GM23338 (cell line): Measurements from ENCODE around the gene PEPD. TPM values are rescaled to one million over a fixed set of nuclear protein-coding genes. Genes with fewer than 3 reads are reported as not detected.

Experiments used
- ATAC-seq: fragments of 200-7000 bp; cut with Tn5 transposase; 3 replicates; pipeline ENCODE4 v1.9.1; 2020
- DNase-seq: peaks from one replicate; pipeline ENCODE4 v3.0.0-alpha.2; 2015; ENCODE audit warnings: low spot score
- H2AFZ ChIP-seq: fragments of 200-600 bp; sonication (generic); 2 replicates; pipeline ENCODE4 v1.8.0; 2016; ENCODE audit warnings: antibody characterized with exemption, mild to moderate bottlenecking, moderate library complexity
- H3F3A ChIP-seq: fragments of 200-600 bp; sonication (generic); replicated peaks from 2 replicates; pipeline ENCODE4 v1.8.0; 2017; ENCODE audit warnings: antibody characterized with exemption, mixed run types, low read depth
- H3K27ac ChIP-seq: fragments of 200-600 bp; sonication (generic); 2 replicates; pipeline ENCODE4 v1.6.1; 2016; ENCODE audit warnings: low read depth
- H3K27me3 ChIP-seq: fragments of 200-600 bp; sonication (generic); 2 replicates; pipeline ENCODE4 v1.8.0; 2016; ENCODE audit warnings: mild to moderate bottlenecking, mixed run types, moderate library complexity; ENCODE audit not compliant: insufficient read depth
- H3K36me3 ChIP-seq: fragments of 200-600 bp; sonication (generic); 2 replicates; pipeline ENCODE4 v1.8.0; 2016; ENCODE audit warnings: mild to moderate bottlenecking; ENCODE audit not compliant: insufficient read depth
- H3K4me1 ChIP-seq: fragments of 200-600 bp; sonication (generic); 2 replicates; pipeline ENCODE4 v1.8.0; 2016; ENCODE audit warnings: mild to moderate bottlenecking, moderate library complexity; ENCODE audit not compliant: insufficient read depth
- H3K4me2 ChIP-seq: fragments of 200-600 bp; sonication (generic); 2 replicates; pipeline ENCODE4 v1.7.1; 2017; ENCODE audit warnings: mixed run types
- H3K4me3 ChIP-seq: fragments of 200-600 bp; sonication (generic); 2 replicates; pipeline ENCODE4 v1.6.1; 2016; ENCODE audit warnings: mixed run types
- H3K79me2 ChIP-seq: fragments of 200-600 bp; sonication (generic); replicated peaks from 2 replicates; pipeline ENCODE4 v1.8.0; 2017; ENCODE audit warnings: mild to moderate bottlenecking; ENCODE audit not compliant: insufficient read depth
- H3K9me2 ChIP-seq: fragments of 200-600 bp; sonication (generic); 2 replicates; pipeline ENCODE4 v1.8.0; 2017; ENCODE audit not compliant: insufficient read depth
- H4K20me1 ChIP-seq: fragments of 200-600 bp; sonication (generic); replicated peaks from 2 replicates; pipeline ENCODE4 v1.8.0; 2017; ENCODE audit warnings: mild to moderate bottlenecking; ENCODE audit not compliant: insufficient read depth
- H3K27ac Mint-ChIP-seq: 2 replicates; pipeline ENCODE4 v1.8.0; 2020; ENCODE audit warnings: inconsistent platforms, mild to moderate bottlenecking, moderate library complexity, mixed read lengths
- H3K27me3 Mint-ChIP-seq: 3 replicates; pipeline ENCODE4 v1.8.0; 2022; ENCODE audit warnings: low read depth, mild to moderate bottlenecking, moderate library complexity, mixed read lengths, inconsistent platforms; ENCODE audit not compliant: insufficient read depth, poor library complexity
- H3K36me3 Mint-ChIP-seq: 3 replicates; pipeline ENCODE4 v1.8.0; 2021; ENCODE audit warnings: low read depth, mild to moderate bottlenecking, inconsistent platforms, moderate library complexity, mixed read lengths
- H3K4me1 Mint-ChIP-seq: 3 replicates; pipeline ENCODE4 v1.8.0; 2020; ENCODE audit warnings: mild to moderate bottlenecking, inconsistent platforms, mixed read lengths
- H3K4me3 Mint-ChIP-seq: 3 replicates; pipeline ENCODE4 v1.8.0; 2021; ENCODE audit warnings: moderate library complexity, mild to moderate bottlenecking, inconsistent platforms, mixed read lengths
- H3K9me3 Mint-ChIP-seq: 3 replicates; pipeline ENCODE4 v1.8.0; 2020; ENCODE audit warnings: moderate library complexity, mild to moderate bottlenecking, inconsistent platforms, mixed read lengths
- CREB1 ChIP-seq: fragments of 250-450 bp; sonication (Bioruptor Pico); IDR thresholded peaks from 2 replicates; pipeline ENCODE4 v1.5.0; 2020; ENCODE audit warnings: low read depth, mild to moderate bottlenecking, moderate library complexity
- EZH2 ChIP-seq: fragments of 200-600 bp; sonication (generic); IDR thresholded peaks from one replicate; pipeline ENCODE4 v1.8.0; 2017; ENCODE audit warnings: antibody characterized with exemption, mild to moderate bottlenecking, low read depth; ENCODE audit not compliant: unreplicated experiment
- EZH2phosphoT487 ChIP-seq: fragments of 200-600 bp; sonication (generic); IDR thresholded peaks from one replicate; pipeline ENCODE4 v1.8.1; 2018; ENCODE audit warnings: antibody characterized with exemption; ENCODE audit not compliant: unreplicated experiment
- JUNB ChIP-seq: IDR thresholded peaks from one replicate; pipeline ENCODE4 v1.6.1; 2016; ENCODE audit warnings: antibody characterized with exemption; ENCODE audit not compliant: unreplicated experiment
- NANOG ChIP-seq: IDR thresholded peaks from 2 replicates; pipeline ENCODE4 v1.6.1; 2016; ENCODE audit warnings: antibody characterized with exemption, borderline replicate concordance
- POLR2AphosphoS5 ChIP-seq: IDR thresholded peaks from 2 replicates; pipeline ENCODE4 v1.6.1; 2016; ENCODE audit warnings: antibody characterized with exemption, low read depth
- STAT1 ChIP-seq: IDR thresholded peaks from one replicate; pipeline ENCODE4 v1.6.1; 2016; ENCODE audit warnings: antibody characterized with exemption; ENCODE audit not compliant: unreplicated experiment
- ZNF114 ChIP-seq: fragments of 250-450 bp; sonication (Bioruptor Pico); IDR thresholded peaks from 2 replicates; pipeline ENCODE4 v1.5.0; 2020; ENCODE audit warnings: mild to moderate bottlenecking, moderate library complexity
- ZNF331 ChIP-seq: fragments of 250-450 bp; sonication (Bioruptor Pico); IDR thresholded peaks from 2 replicates; pipeline ENCODE4 v1.5.0; 2020; ENCODE audit warnings: low read depth, mild to moderate bottlenecking, moderate library complexity
- polyA plus RNA-seq: library from polyadenylated mRNA; unstranded; fragments of >200 nt; fragmentation: Nextera tagmentation; extraction: Ambion mirVana; gene quantifications from 2 replicates; pipeline ENCODE4 v1.2.1, GENCODE V29; 2016
- total RNA-seq: library from RNA; depleted of rRNA; stranded (reverse); fragments of >200 nt; shearing (Covaris generic); gene quantifications from 2 replicates; pipeline ENCODE4 v1.2.3, GENCODE V29; 2014
- TF ChIP-seq, protein P1 (sequence below): IDR thresholded peaks from 2 replicates; pipeline ENCODE4 v1.6.1; 2016; ENCODE audit warnings: antibody characterized with exemption
- TF ChIP-seq, protein P2 (sequence below): fragments of 250-450 bp; sonication (Bioruptor Pico); IDR thresholded peaks from 2 replicates; pipeline ENCODE4 v1.5.0; 2020; ENCODE audit warnings: mild to moderate bottlenecking, moderate library complexity
- TF ChIP-seq, protein P3 (sequence below), 2 experiments: fragments of 200-600 bp in 1 of 2; sonication (generic) in 1 of 2; conservative IDR thresholded peaks; 2 replicates each; pipeline versions ENCODE4 v1.5.1 to v1.6.1; 2016 to 2017; ENCODE audit warnings: antibody characterized with exemption in 2 of 2, low read depth in 2 of 2, mild to moderate bottlenecking in 2 of 2, moderate library complexity in 1 of 2
- TF ChIP-seq, protein P4 (sequence below): IDR thresholded peaks from one replicate; pipeline ENCODE4 v1.6.1; 2018; ENCODE audit warnings: antibody characterized with exemption; ENCODE audit not compliant: unreplicated experiment

Gene PEPD
- total and polyA plus RNA-seq, 2 experiments from 2014 or later: 81.7 to 89.2 TPM

DNA sequence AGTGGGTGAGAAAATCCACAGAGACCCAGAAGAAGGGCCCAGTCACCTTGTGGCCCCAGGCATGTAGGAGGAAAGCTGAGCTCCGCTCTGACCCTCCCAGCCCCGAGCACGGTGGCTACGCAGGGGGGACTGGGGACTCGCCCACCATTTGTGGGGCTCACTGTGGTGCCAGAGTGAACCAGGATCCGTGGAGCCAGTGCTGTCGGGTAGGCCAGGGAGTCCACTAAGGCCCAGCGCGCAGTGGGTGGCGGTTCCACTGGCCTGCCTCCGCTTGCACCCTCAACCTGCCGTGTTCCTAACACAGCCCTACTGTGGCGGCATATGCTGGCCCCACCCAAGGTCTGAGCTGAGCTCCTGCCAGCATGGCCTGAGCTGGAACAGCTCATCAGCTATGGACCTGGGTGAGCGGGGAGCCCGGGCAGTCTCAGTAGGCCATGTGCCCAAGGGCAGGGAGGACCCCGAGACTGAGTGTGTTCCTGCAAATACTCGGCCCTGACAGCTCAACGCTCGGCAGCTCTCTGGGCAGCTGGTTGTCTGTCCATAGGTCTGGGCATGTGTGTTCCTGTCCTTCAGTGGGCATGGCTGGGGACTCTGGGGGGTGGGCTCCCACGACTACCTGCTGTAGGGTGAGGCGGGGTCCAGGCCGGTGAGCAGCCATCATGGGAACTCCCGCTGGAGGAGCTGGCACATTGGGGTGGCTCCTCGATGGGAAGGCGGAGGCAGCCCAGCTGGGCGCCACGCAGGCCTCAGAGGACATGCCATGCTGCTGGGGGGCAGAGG is 111.5 kb downstream of the PEPD start:
- no peak overlapping the region for H3K27ac ChIP-seq
- H3K9me2 ChIP-seq: no peaks in the 10 kb centered on the region
- H2AFZ ChIP-seq: no peak overlapping the region
- no peaks in the 10 kb centered on the region for H4K20me1 ChIP-seq
- Mint-ChIP-seq H3K36me3 (no peaks in the 10 kb centered on the region), H3K4me3 (no peak overlapping the region), H3K4me1 (peaks cover 7% of the 10 kb centered on the region), H3K27me3 (peaks cover 12% of the 10 kb centered on the region), H3K9me3 (no peaks in the 10 kb centered on the region), H3K27ac (no peak overlapping the region)
- H3K4me3 ChIP-seq: no peak overlapping the region
- TF ChIP-seq, protein P1, sequence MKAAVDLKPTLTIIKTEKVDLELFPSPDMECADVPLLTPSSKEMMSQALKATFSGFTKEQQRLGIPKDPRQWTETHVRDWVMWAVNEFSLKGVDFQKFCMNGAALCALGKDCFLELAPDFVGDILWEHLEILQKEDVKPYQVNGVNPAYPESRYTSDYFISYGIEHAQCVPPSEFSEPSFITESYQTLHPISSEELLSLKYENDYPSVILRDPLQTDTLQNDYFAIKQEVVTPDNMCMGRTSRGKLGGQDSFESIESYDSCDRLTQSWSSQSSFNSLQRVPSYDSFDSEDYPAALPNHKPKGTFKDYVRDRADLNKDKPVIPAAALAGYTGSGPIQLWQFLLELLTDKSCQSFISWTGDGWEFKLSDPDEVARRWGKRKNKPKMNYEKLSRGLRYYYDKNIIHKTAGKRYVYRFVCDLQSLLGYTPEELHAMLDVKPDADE: no peak
- TF ChIP-seq NANOG (no peak), POLR2AphosphoS5 (no peak), ZNF114 (CRISPR knock-in tag) (no peak), EZH2 (no peak), JUNB (no peak), CREB1 (CRISPR knock-in tag) (no peak), EZH2phosphoT487 (no peak), STAT1 (no peak), ZNF331 (CRISPR knock-in tag) (no peak)
- TF ChIP-seq, protein P2, sequence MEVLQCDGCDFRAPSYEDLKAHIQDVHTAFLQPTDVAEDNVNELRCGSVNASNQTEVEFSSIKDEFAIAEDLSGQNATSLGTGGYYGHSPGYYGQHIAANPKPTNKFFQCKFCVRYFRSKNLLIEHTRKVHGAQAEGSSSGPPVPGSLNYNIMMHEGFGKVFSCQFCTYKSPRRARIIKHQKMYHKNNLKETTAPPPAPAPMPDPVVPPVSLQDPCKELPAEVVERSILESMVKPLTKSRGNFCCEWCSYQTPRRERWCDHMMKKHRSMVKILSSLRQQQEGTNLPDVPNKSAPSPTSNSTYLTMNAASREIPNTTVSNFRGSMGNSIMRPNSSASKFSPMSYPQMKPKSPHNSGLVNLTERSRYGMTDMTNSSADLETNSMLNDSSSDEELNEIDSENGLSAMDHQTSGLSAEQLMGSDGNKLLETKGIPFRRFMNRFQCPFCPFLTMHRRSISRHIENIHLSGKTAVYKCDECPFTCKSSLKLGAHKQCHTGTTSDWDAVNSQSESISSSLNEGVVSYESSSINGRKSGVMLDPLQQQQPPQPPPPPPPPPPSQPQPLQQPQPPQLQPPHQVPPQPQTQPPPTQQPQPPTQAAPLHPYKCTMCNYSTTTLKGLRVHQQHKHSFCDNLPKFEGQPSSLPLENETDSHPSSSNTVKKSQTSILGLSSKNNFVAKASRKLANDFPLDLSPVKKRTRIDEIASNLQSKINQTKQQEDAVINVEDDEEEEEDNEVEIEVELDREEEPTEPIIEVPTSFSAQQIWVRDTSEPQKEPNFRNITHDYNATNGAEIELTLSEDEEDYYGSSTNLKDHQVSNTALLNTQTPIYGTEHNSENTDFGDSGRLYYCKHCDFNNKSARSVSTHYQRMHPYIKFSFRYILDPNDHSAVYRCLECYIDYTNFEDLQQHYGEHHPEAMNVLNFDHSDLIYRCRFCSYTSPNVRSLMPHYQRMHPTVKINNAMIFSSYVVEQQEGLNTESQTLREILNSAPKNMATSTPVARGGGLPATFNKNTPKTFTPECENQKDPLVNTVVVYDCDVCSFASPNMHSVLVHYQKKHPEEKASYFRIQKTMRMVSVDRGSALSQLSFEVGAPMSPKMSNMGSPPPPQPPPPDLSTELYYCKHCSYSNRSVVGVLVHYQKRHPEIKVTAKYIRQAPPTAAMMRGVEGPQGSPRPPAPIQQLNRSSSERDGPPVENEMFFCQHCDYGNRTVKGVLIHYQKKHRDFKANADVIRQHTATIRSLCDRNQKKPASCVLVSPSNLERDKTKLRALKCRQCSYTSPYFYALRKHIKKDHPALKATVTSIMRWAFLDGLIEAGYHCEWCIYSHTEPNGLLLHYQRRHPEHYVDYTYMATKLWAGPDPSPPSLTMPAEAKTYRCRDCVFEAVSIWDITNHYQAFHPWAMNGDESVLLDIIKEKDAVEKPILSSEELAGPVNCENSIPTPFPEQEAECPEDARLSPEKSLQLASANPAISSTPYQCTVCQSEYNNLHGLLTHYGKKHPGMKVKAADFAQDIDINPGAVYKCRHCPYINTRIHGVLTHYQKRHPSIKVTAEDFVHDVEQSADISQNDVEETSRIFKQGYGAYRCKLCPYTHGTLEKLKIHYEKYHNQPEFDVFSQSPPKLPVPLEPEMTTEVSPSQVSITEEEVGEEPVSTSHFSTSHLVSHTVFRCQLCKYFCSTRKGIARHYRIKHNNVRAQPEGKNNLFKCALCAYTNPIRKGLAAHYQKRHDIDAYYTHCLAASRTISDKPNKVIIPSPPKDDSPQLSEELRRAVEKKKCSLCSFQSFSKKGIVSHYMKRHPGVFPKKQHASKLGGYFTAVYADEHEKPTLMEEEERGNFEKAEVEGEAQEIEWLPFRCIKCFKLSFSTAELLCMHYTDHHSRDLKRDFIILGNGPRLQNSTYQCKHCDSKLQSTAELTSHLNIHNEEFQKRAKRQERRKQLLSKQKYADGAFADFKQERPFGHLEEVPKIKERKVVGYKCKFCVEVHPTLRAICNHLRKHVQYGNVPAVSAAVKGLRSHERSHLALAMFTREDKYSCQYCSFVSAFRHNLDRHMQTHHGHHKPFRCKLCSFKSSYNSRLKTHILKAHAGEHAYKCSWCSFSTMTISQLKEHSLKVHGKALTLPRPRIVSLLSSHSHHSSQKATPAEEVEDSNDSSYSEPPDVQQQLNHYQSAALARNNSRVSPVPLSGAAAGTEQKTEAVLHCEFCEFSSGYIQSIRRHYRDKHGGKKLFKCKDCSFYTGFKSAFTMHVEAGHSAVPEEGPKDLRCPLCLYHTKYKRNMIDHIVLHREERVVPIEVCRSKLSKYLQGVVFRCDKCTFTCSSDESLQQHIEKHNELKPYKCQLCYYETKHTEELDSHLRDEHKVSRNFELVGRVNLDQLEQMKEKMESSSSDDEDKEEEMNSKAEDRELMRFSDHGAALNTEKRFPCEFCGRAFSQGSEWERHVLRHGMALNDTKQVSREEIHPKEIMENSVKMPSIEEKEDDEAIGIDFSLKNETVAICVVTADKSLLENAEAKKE (CRISPR knock-in tag): no peak
- TF ChIP-seq, protein P3, sequence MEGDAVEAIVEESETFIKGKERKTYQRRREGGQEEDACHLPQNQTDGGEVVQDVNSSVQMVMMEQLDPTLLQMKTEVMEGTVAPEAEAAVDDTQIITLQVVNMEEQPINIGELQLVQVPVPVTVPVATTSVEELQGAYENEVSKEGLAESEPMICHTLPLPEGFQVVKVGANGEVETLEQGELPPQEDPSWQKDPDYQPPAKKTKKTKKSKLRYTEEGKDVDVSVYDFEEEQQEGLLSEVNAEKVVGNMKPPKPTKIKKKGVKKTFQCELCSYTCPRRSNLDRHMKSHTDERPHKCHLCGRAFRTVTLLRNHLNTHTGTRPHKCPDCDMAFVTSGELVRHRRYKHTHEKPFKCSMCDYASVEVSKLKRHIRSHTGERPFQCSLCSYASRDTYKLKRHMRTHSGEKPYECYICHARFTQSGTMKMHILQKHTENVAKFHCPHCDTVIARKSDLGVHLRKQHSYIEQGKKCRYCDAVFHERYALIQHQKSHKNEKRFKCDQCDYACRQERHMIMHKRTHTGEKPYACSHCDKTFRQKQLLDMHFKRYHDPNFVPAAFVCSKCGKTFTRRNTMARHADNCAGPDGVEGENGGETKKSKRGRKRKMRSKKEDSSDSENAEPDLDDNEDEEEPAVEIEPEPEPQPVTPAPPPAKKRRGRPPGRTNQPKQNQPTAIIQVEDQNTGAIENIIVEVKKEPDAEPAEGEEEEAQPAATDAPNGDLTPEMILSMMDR (conservative IDR thresholded peaks at IDR 0.05; ENCODE audit: low read depth in 2 of 2): no peak
- TF ChIP-seq, protein P4, sequence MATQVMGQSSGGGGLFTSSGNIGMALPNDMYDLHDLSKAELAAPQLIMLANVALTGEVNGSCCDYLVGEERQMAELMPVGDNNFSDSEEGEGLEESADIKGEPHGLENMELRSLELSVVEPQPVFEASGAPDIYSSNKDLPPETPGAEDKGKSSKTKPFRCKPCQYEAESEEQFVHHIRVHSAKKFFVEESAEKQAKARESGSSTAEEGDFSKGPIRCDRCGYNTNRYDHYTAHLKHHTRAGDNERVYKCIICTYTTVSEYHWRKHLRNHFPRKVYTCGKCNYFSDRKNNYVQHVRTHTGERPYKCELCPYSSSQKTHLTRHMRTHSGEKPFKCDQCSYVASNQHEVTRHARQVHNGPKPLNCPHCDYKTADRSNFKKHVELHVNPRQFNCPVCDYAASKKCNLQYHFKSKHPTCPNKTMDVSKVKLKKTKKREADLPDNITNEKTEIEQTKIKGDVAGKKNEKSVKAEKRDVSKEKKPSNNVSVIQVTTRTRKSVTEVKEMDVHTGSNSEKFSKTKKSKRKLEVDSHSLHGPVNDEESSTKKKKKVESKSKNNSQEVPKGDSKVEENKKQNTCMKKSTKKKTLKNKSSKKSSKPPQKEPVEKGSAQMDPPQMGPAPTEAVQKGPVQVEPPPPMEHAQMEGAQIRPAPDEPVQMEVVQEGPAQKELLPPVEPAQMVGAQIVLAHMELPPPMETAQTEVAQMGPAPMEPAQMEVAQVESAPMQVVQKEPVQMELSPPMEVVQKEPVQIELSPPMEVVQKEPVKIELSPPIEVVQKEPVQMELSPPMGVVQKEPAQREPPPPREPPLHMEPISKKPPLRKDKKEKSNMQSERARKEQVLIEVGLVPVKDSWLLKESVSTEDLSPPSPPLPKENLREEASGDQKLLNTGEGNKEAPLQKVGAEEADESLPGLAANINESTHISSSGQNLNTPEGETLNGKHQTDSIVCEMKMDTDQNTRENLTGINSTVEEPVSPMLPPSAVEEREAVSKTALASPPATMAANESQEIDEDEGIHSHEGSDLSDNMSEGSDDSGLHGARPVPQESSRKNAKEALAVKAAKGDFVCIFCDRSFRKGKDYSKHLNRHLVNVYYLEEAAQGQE: no peak
- no peaks in the 10 kb centered on the region for H3K36me3 ChIP-seq
- no peaks in the 10 kb centered on the region for H3F3A ChIP-seq
- no peaks in the 10 kb centered on the region; the same call in 1 of the 2 replicates for H3K4me1 ChIP-seq
- no peak for DNase-seq
- no peak for ATAC-seq
- H3K79me2 ChIP-seq: no peaks in the 10 kb centered on the region
- no peaks in the 10 kb centered on the region for H3K27me3 ChIP-seq
- no peak overlapping the region for H3K4me2 ChIP-seq
